Nucleus accumbens (tissue), 56 donors: ENCODE data around the gene SCN2A.

Source experiments
- DNase-seq, 56 donors: peaks; one replicate each; lab custom pipeline; 2025; lab: John Stamatoyannopoulos, UW

The SCN2A gene

DNA sequence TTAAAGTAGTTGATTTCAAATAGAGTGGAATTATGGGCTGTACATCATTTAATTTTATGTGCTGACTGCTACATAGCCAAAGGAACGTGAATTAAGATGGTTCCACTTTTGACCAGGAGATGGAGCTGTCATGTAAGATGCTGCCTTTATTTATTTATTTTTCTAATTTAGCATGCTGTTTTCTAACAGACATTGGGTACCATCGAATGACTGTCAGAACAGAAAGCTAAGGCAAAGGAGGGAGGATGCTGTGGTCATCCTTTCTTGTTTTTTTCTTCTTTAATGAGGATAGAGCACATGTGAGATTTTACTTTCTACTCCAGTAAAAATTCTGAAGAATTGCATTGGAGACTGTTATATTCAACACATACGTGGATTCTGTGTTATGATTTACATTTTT lies at the start of gene SCN2A:
Gene SCN2A, plus strand, starts transcription at position 185 of the 400 bp plus-strand sequence. CDS start 56,410 bp downstream, outside the sequence.
- peak in 1 of 56 donors; percentile 20 for DNase-seq

DNA sequence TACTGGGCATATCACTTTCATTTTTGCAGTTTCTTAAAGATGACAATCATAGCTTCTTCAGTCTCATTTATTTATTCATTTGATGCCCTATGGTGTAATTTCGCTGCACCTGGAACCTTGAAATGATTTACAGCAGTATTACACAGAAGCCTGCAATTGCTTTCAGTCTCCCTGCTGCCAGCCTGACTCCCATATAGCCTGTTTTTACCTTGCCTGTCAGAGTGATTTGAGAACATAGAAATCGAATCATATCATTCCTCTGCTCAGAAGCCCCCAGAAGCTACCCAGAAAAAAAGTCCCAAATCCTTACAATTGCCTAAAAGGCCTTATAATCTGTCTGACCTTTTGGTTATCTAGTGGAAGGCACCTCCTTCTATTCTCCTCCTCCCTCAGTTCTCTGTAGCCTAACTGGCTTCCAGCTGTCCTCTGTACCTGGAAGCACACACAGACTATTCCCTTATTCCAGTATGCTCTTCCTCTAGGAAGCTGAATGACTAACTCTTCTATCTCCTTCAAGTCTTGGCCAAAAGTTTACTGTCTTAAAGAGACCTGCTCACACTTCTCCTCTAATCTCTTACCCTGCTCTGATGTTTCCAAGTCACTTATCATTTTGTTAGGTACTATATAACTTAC lies 48.0 kb upstream of the SCN2A start:
- DNase-seq, result no peak

DNA sequence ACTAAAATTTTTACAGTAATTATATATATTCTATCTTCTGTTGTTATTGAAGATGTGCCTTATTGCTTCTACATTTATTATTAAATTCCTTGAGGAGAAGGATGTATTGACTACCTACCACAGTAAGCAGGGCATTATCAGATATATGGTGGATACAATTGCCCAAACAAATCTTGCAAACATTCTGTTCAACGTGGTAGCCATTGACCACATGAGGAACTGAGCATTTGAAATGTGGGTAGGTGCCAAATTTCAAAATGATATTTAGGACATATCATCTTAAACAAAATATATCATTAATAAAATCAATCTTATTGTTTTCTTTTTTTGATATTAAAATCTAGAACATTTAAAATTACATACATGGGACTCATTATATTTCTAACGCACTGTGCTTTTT lies 46.5 kb upstream of the SCN2A start:
- no peak for DNase-seq

DNA sequence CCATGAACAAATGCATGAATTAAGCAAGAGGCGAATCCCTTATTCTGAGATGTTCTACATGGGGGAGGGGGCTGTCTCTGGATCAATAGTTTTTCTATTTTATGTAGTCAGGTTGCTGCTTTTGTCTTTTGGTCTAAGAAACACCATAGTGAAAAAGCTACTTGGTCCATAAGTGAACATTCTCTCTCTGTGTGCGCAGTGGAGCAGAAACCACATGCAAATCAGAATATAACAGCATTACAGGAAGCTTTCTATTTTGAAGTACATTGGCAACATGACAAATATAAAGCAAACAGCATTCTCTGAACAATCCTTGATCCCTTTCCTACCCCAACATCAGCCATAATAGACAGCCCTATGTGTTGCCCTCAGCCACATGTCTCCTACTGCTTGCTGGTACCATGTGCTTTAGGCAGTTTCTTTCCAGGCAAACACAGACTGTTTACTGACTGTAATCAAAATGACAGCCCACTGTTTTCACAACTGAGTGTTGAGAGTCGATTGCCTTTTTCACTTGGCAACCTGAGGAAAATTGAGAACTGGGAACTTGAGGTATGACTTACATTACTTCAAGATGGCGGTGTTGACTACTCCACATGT lies 45.9 kb upstream of the SCN2A start:
- no peak for DNase-seq

DNA sequence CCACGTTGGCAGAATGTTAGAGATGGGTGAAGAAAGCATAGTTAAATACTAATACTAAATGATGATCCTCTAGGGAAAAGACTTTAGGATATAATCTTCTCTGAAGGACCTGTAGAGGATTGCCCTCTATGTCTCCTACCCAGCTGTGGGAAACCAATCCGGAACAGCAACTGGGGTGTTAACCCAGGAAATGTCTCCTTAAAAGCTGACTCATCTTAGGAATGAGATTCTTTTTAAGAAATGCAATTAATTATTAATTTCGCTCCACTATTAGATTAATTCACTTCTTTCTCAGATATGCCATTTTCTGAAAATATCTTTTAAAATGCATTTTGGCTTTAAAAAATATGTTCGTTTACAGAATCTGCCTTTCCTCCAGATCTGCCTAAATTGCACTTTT lies 42.8 kb upstream of the SCN2A start:
- DNase-seq, result no peak

DNA sequence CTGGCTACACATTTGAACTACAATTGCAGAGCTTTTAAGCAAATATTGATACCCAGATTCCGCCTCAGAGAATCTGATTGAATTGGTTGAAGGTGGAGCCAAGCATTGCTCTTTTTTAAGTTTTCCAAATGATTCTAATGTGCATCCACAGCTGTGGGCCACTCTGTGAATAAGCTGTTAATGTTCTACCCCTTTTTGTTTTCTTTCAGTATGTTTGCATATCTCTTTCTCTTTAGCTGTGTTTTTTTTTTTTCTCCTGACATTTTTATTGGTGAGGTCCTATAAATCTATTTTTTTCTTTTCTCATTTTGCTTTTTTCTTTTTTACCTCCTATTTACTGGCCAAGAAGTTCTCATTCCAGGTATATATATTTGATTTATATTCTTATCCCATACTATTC lies 41.9 kb upstream of the SCN2A start:
- DNase-seq, result no peak

DNA sequence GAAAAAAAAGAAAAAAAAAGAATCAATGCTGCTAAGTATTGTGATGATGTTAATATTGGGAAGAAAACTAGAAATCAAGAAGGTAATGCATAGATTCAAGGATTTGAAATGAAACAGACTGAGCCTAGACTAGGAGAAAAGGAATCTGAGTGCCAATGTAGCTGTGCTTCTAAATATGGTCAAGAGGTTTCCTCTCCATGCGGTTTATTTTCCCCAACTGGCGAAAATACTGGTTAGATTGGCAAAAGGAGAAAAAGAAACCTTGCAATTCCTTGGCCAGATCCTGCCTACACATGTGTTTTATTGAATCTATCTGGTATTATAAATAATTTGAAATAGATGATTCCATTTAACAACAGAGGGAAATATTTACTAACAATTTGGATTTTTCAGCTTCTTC lies 41.0 kb upstream of the SCN2A start:
- DNase-seq, result no peak

DNA sequence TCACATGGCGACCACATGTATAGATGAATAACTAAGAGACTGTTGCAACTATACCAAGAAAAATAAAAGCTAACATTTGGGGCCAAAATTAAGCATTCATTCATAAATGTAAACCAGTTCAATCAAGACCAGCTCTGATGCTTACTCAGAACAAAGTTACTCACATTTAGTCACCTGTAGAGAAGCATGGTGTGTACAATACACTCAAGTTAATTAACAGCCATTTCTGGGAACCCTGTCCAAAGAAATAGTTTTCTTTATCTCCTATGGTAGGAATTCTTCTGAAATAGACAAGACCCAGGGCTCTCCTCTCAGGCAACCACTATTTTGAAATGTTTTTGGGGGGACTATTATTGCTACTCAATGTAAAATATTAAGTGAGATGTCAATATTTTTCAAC lies 37.0 kb upstream of the SCN2A start:
- DNase-seq, result no peak

DNA sequence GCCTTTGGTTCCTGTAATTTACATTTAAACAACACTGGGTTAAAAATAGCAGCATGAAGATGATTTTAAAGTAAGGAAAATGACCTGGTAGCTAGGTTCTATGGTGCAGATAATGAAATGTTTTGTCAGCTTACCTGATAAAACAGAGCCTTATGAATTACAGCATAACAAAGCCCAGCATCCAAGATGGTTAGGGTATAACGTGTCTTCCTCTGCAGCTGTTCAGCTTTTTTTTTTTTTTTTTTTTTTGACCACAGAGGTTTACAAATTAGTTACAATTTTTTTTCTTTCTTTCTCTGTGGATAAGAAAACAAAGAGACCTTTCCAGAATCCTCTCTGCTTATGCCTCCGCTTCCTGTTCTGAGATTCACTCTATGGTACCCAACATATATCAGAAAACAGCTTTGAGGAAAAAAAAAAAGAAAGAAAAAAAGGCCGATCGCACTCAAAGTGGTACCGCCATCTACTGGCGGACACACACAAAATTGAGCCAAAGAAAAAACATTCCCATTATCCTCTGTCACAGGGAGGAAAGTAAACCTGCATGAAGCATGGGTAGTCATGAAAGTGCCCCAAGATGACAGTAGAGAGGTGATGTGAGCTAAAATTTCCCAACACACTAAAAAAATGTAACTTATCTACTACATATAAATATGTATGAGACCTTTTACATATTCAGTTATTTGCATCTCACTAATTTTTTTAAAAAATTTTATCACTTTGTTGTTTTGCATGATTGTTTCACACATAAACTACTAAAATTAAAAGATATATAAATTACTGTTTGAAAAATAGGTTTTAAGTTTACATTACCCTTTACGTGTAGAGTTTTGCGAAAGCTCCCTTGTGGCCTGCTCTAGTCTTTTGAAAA lies 35.3 kb upstream of the SCN2A start, which contains the start of gene SCN3A:
Gene SCN3A, minus strand, starts transcription at position 362 of the 871 bp plus-strand sequence. CDS start 27,656 bp downstream, outside the sequence.
- peak in 23 of 56 donors; percentile 1 to 43 (median 6) for DNase-seq

DNA sequence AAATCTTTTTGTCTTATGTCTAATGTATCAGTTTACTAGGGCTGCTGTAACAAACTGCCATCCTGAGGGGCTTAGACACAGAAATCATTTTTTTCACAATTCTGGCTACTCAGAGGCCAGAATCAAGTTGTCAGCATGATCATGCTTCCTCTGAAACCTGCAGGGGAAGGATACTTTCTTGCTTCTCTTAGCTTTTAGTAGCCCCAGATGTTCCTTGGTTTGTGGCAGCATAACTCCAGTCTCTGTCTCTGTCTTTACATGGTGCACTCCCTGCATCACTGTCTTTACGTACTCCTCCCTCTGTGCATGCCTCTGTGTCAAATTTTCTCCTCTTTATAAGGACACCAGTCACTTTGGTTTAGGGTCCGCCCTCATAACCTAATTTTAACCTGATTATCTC lies 33.3 kb upstream of the SCN2A start:
- no peak for DNase-seq

DNA sequence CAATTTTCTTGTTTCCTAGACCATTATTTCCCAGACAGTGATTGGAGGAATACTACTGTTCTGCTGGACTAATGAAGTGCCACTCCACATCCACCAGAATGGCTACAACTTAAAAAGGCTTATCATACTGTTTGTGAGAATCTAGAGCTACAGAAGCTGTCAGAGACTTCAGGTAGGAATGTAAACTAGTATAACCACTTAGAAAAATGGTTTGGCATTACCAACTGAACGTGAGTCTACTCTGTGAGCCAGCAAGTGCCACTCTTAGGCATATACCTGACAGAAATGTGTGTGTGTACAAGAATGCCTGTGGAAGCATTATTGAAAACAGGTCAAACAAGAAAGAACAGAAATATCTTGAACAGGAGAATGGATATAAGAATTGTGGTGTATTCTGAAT lies 31.1 kb upstream of the SCN2A start:
- no peak for DNase-seq

DNA sequence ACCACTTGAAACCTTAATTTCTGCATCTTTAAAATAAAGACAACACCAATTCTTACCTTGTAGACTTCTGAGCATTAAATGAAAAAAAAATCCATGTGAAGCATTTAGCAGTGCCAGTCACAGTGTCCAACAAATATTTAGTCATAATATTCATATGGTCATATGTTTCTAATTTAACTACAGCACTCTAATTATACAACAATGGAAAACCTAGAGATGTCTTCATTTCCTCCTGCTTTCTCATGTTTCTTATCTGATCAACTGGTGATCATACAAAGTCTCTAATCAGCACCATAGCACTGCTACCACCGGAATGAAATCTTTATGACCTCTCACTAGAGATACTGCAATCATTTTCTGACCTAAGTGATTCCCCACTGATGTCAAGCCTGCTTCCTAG lies 25.1 kb upstream of the SCN2A start:
- no peak for DNase-seq

DNA sequence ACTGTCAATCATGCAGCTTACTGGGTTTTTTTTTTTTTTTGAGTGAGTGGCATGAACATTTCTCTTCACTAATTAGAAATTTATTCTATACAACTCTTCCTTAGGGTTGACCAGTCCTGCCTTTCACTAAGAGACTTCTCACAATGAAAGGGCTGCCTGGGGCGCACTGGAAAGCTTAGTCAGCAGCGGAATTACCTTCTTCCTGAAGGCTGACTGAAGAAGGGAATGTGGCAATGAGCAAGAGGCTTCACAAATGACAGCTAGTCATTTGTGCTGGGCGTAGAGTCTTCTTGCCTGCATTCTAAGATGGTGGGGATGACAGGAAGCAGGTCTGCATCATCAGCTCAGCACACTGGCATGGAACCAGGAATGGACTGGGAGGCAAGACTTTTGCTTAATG lies 19.7 kb upstream of the SCN2A start:
- DNase-seq, result no peak

DNA sequence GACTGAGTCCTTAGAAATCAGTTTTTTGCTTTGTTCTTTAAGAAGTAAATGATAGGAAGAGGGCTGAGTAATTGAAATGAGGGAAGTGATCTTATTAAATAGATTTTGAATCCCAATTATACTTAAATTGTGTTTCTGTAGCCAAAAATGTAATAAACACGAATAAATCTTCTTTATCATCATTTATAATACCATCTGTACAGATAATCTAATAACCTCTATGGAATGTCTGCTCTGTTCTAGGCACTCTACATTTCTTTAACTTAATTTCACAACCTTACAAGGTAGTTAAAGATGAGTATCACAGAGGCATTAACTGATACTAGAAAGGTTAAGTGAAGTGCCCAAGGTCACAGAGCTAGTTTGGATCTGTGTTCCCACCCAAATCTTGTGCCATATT lies 14.3 kb upstream of the SCN2A start:
- no peak for DNase-seq

DNA sequence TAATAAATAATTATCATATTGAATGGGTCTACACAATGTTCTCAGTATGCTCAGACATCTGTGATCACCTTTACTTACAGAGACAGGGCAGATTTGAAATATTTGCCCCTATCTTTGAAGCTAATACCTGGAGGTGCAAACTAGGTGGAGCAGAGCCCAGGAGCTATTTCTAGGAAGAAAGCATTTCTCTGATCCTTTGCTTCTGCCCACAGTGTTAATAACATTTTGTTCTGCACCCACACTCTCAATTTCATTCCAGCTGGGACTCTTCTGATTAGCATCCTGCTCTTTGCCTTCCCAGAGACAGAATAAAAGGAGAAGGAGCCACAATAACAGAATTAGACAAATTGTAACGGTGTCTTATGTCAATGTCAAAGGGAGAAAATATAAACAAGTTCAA lies 11.6 kb upstream of the SCN2A start:
- no peak for DNase-seq

DNA sequence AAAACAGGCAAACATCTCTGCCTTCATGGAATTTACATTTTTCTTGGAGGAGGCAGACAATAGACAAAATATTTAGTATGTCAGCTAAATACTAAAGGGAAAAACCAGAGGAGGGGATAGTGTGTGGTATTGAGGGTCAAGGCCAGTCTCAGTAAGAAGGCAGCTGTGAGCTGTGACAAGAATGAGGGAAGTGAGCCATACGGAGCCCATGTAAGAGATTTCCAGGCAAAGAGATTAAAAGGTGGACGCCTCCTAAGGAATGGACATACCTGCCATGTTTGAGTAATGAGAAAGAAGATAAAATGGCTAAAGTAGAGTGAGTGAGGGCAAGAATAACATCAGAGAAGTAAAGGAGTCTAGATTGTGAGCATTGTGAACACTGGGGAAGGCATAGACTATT lies 2.2 kb upstream of the SCN2A start:
- DNase-seq, result no peak

DNA sequence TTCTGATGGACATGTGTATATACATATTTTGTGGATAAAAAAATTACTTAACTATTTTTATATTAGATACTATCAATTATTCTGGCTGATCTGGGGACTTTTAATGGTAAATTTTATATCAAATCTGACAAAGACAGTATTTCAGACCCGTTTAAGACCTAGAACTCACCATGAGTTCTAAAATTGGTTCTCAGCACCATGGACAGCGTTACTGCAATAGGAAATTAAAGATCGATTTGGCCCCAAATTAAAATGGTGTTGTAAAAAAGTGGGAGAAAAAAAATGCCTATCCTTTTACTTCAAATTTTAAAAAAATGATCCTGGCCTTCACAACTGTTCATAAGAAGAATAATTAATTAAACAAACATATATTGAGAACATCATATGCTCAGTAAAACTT lies 919 bp upstream of the SCN2A start:
- DNase-seq, result no peak

DNA sequence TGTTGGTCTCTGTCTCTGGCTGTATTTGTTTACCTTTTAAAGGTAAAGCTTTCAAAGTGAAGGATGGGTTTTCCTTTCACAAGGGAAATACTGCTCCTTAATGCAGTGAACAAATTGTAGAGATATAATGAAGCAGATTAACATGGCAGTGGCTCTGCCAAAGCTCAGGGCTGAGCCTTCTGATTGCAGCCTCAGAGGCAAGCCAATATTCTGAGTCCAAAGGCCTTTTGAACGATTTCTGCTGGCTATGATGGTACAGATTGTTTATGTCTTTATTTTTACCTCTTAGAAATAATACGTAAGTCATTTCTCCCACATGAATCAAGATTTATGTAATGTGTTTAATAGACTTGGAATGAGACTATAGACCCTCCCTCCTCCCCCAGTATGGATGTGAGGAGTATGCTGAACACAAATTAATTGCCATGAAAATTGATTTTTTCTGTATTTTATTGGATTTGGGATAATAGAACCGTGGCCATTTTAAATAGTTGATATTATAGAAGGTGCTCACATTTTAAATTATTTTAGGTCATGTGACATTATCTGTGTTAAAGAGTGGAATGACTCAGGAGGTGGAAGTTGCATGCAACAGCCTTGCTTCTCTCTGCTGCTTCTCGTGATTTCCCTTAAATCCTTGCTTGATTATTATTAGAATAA lies 772 bp downstream of the SCN2A start:
- peak in 1 of 56 donors; percentile 16 for DNase-seq

DNA sequence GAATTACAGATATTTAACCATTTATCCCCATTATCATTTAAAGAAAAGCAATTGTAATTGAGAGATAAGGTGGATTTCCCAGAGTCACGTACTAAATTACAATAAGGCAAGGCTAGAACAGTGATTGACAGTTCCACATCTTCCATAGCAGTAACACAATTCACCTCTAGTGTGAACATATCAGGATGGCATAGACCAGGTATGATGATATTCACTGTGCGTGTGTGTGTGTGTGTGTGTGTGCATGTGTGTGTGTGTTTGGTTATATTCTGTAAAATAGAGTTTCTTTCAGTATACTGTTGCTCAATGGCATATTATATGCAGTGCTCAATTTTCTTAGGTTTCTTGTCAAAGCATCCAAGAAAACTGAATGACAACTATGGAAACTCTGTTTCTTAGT lies 1.7 kb downstream of the SCN2A start:
- no peak for DNase-seq

DNA sequence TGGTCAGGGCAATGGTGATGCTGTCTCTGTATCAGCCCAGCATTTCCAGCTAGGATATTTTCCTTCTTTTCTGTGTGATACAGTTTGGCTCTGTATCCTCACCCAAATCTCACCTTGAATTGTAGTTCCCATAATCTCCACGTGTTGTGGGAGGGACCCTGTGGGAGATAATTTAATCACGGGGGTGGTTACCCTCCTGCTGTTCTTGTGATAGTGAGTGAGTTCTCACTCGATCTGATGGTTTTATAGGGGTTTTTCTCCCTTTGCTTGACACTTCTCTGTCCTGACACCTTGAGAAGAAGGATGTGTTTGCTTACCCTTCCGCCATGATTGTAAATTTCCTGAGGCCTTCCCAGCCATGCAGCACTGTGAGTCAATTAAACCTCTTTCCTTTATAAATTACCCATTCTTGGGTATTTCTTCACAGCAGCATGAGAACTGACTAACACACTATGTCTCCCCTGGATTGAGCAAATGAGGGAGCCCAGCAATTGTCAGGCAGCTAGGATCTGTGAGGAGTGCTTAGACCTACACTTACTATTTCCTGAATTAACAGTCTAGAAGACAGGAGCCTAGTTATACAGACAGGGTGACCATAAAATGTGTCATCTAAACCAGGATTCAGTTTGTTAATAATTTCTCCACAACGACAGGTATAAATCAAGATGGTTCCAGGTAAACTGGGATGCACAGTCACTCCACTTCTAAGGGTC lies 6.0 kb downstream of the SCN2A start:
- no peak for DNase-seq
